ENCODE results near the gene BLCAP. TPM values are rescaled to one million over a fixed set of nuclear protein-coding genes. Genes with fewer than 3 reads are reported as not detected.
"Not testable (repeated sequence)": the region's sequence is repeated elsewhere in the genome, so short reads cannot be mapped to it uniquely, and the experiment has no call there.

The BLCAP gene
- polyA plus RNA-seq, 1 donor, result 86.6 TPM

GRCh38 chr20:37502654-37503053, 25.0 kb downstream of the BLCAP start:
- Histone ChIP-seq H3K27ac (ENCODE audit: low read length) (no peak overlapping the region), H3K9me3 (ENCODE audit: control insufficient read depth, low read depth, low read length) (no peaks in the 10 kb centered on the region), H3K27me3 (ENCODE audit: control insufficient read depth, insufficient read depth, low read length) (no peaks in the 10 kb centered on the region), H3K36me3 (ENCODE audit: control insufficient read depth, insufficient read depth, low read length) (peaks cover 5% of the 10 kb centered on the region), H3K4me3 (ENCODE audit: low read length) (no peak overlapping the region), H3K4me1 (ENCODE audit: control insufficient read depth, insufficient read depth, low read length) (peaks cover 7% of the 10 kb centered on the region)
- WGBS (ENCODE audit: insufficient coverage, low lambda C conversion rate), result no CpG with 5 or more reads among the region's 2 CpGs
- DNase-seq, result no peak

DNA sequence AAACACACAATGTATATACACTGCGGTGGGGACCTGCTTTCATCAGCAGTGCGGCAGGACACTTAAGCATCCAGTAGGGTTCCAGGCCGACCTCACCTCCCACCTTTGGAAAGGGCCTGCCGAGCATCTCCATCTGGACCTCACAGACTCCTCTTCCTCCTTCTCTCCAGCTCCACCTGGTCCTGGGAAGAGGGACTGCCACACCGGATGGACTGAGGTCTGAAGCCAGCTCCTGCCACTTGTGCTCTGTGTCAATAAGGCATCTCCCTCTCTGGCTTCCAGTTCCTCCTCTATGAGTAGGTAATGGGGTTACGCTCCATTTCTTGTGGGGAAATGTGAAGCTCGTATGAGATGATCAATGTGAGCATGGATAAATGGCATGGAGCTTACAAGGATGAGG, 25.7 kb downstream of the BLCAP start:
- H3K4me3 ChIP-seq (ENCODE audit: low read length), result no peak overlapping the region
- 100% methylated on average over 1 of the region's 7 CpGs for WGBS (ENCODE audit: insufficient coverage, low lambda C conversion rate)
- H3K27ac ChIP-seq (ENCODE audit: low read length), result no peak overlapping the region
- H3K9me3 ChIP-seq (ENCODE audit: control insufficient read depth, low read depth, low read length), result no peaks in the 10 kb centered on the region
- peaks cover 5% of the 10 kb centered on the region for H3K36me3 ChIP-seq (ENCODE audit: control insufficient read depth, insufficient read depth, low read length)
- no peak for DNase-seq
- H3K4me1 ChIP-seq (ENCODE audit: control insufficient read depth, insufficient read depth, low read length), result peaks cover 7% of the 10 kb centered on the region
- no peaks in the 10 kb centered on the region for H3K27me3 ChIP-seq (ENCODE audit: control insufficient read depth, insufficient read depth, low read length)

DNA sequence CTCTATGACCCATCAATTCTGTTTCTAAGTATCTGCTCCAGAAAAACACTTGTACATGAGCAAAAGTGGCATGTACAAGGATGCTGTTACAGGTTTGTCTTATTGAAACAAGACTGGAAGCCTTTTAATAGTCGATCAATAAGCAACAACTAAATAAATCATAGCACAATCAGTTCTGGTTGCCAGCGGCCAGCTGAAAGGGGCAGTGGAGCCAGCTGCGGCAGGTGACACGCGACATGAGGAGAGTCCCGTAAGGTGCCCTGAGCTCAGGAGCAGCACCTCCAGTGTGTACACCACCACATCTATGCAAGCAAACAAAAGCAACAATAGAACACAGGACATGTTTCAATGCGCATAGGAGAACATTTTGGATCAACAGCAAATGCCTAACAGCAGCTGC, 27.4 kb downstream of the BLCAP start:
- Histone ChIP-seq H3K4me1 (ENCODE audit: control insufficient read depth, insufficient read depth, low read length) (no peaks in the 10 kb centered on the region), H3K27me3 (ENCODE audit: control insufficient read depth, insufficient read depth, low read length) (no peaks in the 10 kb centered on the region), H3K27ac (ENCODE audit: low read length) (no peak overlapping the region), H3K36me3 (ENCODE audit: control insufficient read depth, insufficient read depth, low read length) (peaks cover 5% of the 10 kb centered on the region), H3K9me3 (ENCODE audit: control insufficient read depth, low read depth, low read length) (no peaks in the 10 kb centered on the region), H3K4me3 (ENCODE audit: low read length) (no peak overlapping the region)
- DNase-seq, result no peak
- no CpG with 5 or more reads among the region's 7 CpGs for WGBS (ENCODE audit: insufficient coverage, low lambda C conversion rate)

- no peaks in the 10 kb centered on the region for H3K4me1 ChIP-seq (ENCODE audit: control insufficient read depth, insufficient read depth, low read length)
- no peak overlapping the region for H3K27ac ChIP-seq (ENCODE audit: low read length)
- H3K36me3 ChIP-seq (ENCODE audit: control insufficient read depth, insufficient read depth, low read length), result peaks cover 8% of the 10 kb centered on the region
- no peaks in the 10 kb centered on the region for H3K27me3 ChIP-seq (ENCODE audit: control insufficient read depth, insufficient read depth, low read length)
- DNase-seq, result no peak
- no peak overlapping the region for H3K4me3 ChIP-seq (ENCODE audit: low read length)
- 93% methylated on average over 2 of the region's 2 CpGs for WGBS (ENCODE audit: insufficient coverage, low lambda C conversion rate)
- H3K9me3 ChIP-seq (ENCODE audit: control insufficient read depth, low read depth, low read length), result no peaks in the 10 kb centered on the region
Observed at GRCh38 chr20:37498066-37498665, 29.5 kb downstream of the BLCAP start.

DNA sequence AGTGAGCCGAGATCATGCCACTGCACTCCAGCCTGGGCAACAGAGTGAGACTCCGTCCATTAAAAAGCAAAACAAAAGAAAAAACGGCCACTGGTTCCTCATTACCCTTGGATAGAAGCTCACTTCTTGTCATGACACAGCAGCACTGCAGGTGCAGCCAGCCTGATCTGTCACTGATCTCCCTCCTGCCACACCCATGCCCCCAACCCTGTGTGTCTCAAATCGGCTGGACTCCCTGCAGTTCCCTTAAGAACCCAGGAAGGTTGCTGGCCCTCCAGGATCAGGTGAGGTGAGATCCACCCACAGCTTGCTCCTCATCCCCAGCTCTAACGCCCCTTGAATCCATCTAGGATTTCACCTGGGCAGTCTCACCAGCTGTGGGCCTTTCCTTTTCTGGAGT, 32.9 kb downstream of the BLCAP start:
- Histone ChIP-seq H3K4me3 (ENCODE audit: low read length) (no peak overlapping the region), H3K27ac (ENCODE audit: low read length) (no peak overlapping the region), H3K9me3 (ENCODE audit: control insufficient read depth, low read depth, low read length) (no peaks in the 10 kb centered on the region), H3K27me3 (ENCODE audit: control insufficient read depth, insufficient read depth, low read length) (no peaks in the 10 kb centered on the region), H3K4me1 (ENCODE audit: control insufficient read depth, insufficient read depth, low read length) (no peaks in the 10 kb centered on the region), H3K36me3 (ENCODE audit: control insufficient read depth, insufficient read depth, low read length) (peaks cover 3% of the 10 kb centered on the region)
- WGBS (ENCODE audit: insufficient coverage, low lambda C conversion rate), result no CpG with 5 or more reads among the region's 5 CpGs
- DNase-seq, result no peak

- no peak overlapping the region for H3K4me3 ChIP-seq (ENCODE audit: low read length)
- no peak overlapping the region for H3K27ac ChIP-seq (ENCODE audit: low read length)
- no peaks in the 10 kb centered on the region for H3K27me3 ChIP-seq (ENCODE audit: control insufficient read depth, insufficient read depth, low read length)
- no peaks in the 10 kb centered on the region for H3K4me1 ChIP-seq (ENCODE audit: control insufficient read depth, insufficient read depth, low read length)
- DNase-seq, result no peak
- WGBS (ENCODE audit: insufficient coverage, low lambda C conversion rate), result 100% methylated on average over 1 of the region's 8 CpGs
- no peaks in the 10 kb centered on the region for H3K9me3 ChIP-seq (ENCODE audit: control insufficient read depth, low read depth, low read length)
- H3K36me3 ChIP-seq (ENCODE audit: control insufficient read depth, insufficient read depth, low read length), result peaks cover 3% of the 10 kb centered on the region
Observed at GRCh38 chr20:37494301-37494700, 33.4 kb downstream of the BLCAP start.

DNA sequence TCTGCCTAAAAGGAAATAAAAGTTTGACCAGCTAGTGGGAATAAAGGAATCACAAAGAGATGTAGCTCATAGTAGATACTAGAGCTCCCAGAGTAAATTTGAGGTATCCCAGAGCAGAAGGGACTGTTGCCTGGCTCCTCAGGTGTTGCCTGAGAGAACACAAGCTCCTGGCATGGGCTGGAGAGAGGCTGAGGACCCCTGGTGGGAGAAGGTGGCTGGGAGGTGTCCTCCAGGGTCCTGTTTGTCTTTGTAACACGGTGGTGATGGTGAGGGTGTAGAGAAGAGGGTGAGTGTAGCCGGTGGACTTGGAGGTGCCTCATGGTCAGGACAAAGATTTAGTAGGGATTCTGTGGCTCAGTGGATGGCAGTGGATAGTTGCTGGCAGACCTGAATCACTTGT, 34.7 kb downstream of the BLCAP start:
- Histone ChIP-seq H3K36me3 (ENCODE audit: control insufficient read depth, insufficient read depth, low read length) (peaks cover 3% of the 10 kb centered on the region), H3K4me1 (ENCODE audit: control insufficient read depth, insufficient read depth, low read length) (no peaks in the 10 kb centered on the region), H3K4me3 (ENCODE audit: low read length) (no peak overlapping the region), H3K9me3 (ENCODE audit: control insufficient read depth, low read depth, low read length) (no peaks in the 10 kb centered on the region), H3K27me3 (ENCODE audit: control insufficient read depth, insufficient read depth, low read length) (no peaks in the 10 kb centered on the region), H3K27ac (ENCODE audit: low read length) (no peak overlapping the region)
- no CpG with 5 or more reads among the region's 2 CpGs for WGBS (ENCODE audit: insufficient coverage, low lambda C conversion rate)
- DNase-seq, result no peak

GRCh38 chr20:37492096-37492625, 35.5 kb downstream of the BLCAP start:
- no peak overlapping the region for H3K27ac ChIP-seq (ENCODE audit: low read length)
- no peaks in the 10 kb centered on the region for H3K9me3 ChIP-seq (ENCODE audit: control insufficient read depth, low read depth, low read length)
- H3K4me3 ChIP-seq (ENCODE audit: low read length), result no peak overlapping the region
- H3K36me3 ChIP-seq (ENCODE audit: control insufficient read depth, insufficient read depth, low read length), result peaks cover 3% of the 10 kb centered on the region
- no peaks in the 10 kb centered on the region for H3K27me3 ChIP-seq (ENCODE audit: control insufficient read depth, insufficient read depth, low read length)
- no peak for DNase-seq
- no CpG with 5 or more reads among the region's 6 CpGs for WGBS (ENCODE audit: insufficient coverage, low lambda C conversion rate)
- no peaks in the 10 kb centered on the region for H3K4me1 ChIP-seq (ENCODE audit: control insufficient read depth, insufficient read depth, low read length)

- Histone ChIP-seq H3K27me3 (ENCODE audit: control insufficient read depth, insufficient read depth, low read length) (no peaks in the 10 kb centered on the region), H3K27ac (ENCODE audit: low read length) (no peak overlapping the region), H3K9me3 (ENCODE audit: control insufficient read depth, low read depth, low read length) (no peaks in the 10 kb centered on the region), H3K4me1 (ENCODE audit: control insufficient read depth, insufficient read depth, low read length) (no peaks in the 10 kb centered on the region), H3K4me3 (ENCODE audit: low read length) (no peak overlapping the region), H3K36me3 (ENCODE audit: control insufficient read depth, insufficient read depth, low read length) (peaks cover 3% of the 10 kb centered on the region)
- DNase-seq, result no peak
- WGBS (ENCODE audit: insufficient coverage, low lambda C conversion rate), result 40% methylated on average over 2 of the region's 7 CpGs
Observed at GRCh38 chr20:37490663-37491350, 36.9 kb downstream of the BLCAP start.

GRCh38 chr20:37486209-37486608, 41.5 kb downstream of the BLCAP start:
- H3K27me3 ChIP-seq (ENCODE audit: control insufficient read depth, insufficient read depth, low read length); H3K36me3 ChIP-seq (ENCODE audit: control insufficient read depth, insufficient read depth, low read length); H3K4me3 ChIP-seq (ENCODE audit: low read length); H3K4me1 ChIP-seq (ENCODE audit: control insufficient read depth, insufficient read depth, low read length); H3K27ac ChIP-seq (ENCODE audit: low read length); DNase-seq; H3K9me3 ChIP-seq (ENCODE audit: control insufficient read depth, low read depth, low read length): not testable (repeated sequence)
- no CpG with 5 or more reads among the region's 1 CpG for WGBS (ENCODE audit: insufficient coverage, low lambda C conversion rate)

DNA sequence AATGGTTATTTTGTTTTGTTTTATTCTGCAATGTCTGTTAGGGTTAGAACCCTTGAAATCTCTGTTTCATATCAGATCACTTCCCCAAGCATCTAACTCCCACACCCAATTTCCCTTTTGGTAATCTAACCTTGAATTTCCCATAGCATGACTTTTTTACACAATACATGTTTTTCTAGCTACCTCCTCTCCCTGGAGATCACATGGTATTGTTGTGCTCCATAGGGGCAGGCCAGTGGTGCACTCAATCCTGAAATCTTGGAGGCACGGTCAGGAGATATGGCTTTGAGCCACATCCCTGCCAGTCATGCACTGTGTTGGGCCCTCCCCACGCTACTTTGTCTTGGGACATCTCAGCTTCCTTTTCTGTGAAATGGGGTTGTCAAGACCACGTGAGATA, 43.3 kb downstream of the BLCAP start:
- WGBS (ENCODE audit: insufficient coverage, low lambda C conversion rate), result no CpG with 5 or more reads among the region's 3 CpGs
- Histone ChIP-seq H3K9me3 (ENCODE audit: control insufficient read depth, low read depth, low read length) (no peaks in the 10 kb centered on the region), H3K36me3 (ENCODE audit: control insufficient read depth, insufficient read depth, low read length) (no peaks in the 10 kb centered on the region), H3K27ac (ENCODE audit: low read length) (no peak overlapping the region), H3K4me3 (ENCODE audit: low read length) (no peak overlapping the region), H3K4me1 (ENCODE audit: control insufficient read depth, insufficient read depth, low read length) (no peaks in the 10 kb centered on the region), H3K27me3 (ENCODE audit: control insufficient read depth, insufficient read depth, low read length) (no peaks in the 10 kb centered on the region)
- no peak for DNase-seq

Data from large intestine (tissue), 3 donors.